ENCODE measurements around the gene MED15.
A peak's percentile ranks its signal among the peaks of the same experiment; 100 is the strongest.
"Not testable (repeated sequence)": the region's sequence is repeated elsewhere in the genome, so short reads cannot be mapped to it uniquely, and the experiment has no call there.

MED15 gene

DNA sequence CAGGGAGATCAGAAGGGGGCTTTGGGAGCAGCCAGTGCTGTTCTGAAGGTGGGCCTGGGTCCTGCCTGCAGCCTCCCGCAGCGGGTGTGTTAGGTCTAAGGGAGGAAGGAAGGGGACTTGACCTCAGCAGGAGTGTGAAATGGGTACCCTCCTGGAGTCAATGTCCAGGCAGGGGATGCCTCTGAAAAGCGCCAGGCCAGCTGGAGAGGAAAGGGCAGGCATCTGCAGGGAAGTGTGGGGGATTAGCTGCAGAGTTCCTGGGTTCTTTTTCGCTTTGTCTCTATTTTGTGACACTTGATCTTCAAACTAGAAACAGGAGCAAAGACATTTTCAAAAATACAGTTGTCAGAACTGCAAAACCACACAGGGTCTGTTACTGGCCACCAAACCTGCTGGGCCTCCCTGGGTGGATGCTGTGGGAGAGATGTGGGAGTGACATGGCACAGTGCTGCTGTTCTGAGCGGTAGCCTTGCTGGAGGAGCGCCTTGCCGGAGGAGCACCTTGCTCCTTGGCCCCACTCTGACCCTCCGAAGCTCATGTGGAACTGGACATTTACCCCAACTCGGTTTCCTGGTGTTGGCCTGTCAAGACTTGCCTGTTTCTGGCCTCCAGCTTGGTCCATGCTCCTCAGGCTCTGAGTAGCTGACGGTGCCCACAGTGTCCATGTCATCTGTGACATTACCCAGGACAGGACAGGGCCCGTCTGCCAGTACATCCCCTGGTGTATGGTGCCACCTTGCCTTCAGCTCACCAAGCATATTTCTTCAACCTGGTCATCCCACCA, 25.9 kb downstream of the MED15 start:
- no peak for DNase-seq

DNA sequence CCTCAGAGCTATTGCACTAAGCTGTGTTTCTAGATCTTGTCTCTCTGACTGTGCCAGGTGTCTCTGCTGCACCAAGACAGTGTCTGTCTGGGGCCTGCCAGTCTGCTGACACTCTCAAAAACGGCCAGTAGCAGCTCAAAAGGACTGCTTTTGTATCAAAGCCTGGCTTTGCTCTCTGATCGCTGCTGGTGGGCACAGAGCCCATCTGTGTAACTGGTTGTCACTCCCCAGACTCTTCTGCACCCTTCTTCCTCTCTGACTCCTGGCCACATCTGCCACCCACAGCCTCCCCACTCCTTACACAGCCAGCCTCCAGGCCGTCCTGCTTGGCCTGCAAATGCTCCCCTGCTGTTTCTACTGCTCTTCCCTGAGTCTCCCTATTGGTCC, 26.5 kb downstream of the MED15 start:
- no peak for DNase-seq

DNA sequence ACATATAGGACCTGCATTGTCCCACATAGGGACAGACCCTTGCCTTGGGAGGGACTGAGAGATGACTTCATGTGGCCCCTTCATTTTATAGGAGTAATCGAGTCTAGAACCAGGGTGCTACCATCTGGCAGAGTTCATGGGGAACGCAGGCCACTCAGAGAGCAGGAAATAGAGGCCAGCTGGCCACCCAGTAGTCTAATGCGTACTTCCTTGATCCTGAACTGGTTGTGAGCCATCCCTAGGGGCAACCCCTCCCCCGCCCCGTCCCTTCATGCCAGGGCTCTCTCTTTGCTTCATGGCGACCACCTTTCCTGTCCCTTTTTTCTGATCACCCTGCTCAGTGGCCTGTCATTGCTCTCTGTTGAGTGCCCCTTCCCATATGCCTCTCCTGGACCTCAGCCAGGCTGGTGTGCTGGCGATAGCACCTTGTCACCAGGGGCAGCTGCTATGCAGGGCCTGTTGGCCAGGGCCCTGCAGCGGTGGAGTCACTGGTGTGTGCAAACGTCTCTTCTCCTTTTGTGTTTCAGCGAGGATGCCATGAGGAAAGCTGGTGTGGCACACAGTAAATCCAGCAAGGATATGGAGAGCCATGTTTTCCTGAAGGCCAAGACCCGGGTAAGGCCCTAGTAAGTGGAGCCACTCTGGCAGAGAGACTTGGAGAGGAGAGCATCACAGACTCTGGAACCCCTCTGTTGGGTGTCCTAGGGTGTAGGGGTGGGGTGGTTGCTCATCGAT, 29.3 kb downstream of the MED15 start:
- DNase-seq: no peak

DNA sequence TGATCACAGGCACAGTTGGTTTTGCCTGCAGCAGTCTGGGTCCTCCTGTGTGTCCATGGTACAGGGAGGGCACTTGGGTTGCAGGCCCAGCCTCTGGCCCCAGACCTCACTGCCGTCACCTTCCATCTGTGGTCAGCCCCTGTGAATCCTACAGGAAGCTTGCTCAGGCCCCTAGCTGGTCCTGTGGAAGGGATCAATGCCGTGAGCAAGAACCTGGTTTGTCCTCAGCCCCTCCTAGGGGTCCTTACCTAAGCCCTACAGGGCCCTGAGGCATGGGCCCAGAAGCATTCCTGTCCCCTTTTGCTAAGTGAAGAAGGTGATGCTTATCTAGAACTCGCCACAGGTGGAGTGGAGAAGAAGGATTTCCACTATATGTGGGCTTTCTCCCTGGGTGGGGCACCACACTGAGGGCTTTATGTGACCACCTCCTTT, 29.9 kb downstream of the MED15 start:
- no peak for DNase-seq

DNA sequence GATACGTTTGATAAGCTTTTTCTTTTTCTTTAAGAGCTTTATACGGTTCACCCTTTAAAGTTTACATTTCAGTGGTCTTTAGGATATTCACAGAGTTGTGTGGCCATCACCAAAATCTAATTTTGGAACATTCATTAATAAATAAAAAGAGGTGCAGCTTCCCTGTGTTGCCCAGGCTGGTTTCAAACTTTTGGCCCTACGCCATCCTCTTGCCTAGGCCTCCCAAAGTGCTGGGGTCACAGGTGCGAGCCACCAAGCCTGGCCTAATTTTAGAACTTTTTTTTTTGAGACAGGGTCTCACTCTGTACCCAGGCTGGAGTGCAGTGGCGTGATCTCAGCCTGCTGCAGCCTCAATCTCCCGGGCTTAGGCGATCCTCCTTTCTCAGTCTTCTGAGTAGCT, 30.6 kb downstream of the MED15 start:
- DNase-seq: no peak

DNA sequence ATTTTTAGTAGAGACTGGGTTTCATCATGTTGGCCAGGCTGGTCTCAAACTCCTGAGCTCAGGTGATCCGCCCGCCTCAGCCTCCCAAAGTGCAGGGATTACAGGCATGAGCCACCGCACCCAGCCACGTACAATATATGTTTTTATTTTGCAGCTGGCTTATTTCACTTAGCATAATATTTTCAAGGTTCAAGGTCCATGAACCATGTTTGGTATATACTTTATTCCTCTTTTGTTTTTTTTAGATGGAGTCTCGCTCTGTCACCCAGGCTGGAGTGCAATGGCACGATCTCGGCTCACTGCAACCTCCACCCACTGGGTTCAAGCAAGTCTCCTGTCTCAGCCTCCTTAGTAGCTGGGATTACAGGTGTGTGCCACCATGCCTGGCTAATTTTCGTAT, 31.5 kb downstream of the MED15 start:
- not testable (repeated sequence) for DNase-seq

DNA sequence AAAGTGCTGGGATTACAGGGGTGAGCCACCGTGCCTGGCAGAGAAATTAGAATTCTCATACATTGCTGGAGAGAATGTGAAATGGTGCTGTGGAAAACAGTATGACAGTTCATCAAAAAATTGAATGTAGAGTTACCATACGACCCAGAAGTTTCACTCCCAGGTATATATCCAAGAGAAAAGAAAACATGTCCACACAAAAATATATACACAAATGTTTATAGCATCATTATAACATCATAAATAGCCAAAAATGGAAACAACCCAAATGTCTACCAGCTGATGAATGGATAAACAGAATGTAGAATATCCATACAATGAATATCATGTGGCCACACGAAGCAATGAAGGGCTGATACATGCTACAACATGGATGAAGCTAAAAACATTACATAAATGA, 34.6 kb downstream of the MED15 start:
- no peak for DNase-seq

DNA sequence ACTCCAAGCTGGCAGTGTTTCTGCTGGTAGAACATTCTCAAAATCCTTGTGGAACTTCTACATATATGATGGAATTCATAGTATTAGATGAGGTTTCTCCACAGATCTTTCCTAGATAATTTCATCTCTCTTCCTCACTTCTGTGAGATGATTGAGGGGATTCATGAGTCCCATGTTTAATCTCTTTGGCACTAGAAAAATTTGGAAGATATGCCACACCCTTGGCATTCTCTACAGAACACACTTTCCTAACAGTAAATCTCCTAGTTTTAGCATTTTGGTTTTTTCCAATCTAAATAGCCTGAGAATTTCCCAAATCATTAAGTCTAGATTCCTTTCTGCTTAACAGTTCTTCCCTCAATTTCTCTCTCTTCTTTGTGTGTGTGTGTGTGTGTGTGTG, 35.3 kb downstream of the MED15 start:
- no peak for DNase-seq

DNA sequence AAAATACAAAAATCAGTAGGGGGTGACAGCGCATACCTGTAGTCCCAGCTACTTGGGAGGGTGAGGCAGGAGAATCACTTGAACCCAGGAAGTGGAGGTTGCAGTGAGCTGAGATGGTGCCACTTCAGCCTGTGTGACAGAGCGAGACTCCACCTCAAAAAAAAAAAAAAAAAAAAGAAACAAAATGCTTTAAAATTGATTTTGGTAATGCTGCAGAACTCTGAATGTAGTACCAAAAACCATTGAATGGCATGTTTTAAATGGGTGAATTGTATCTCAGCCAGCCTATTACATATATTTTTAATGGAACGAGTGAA, 37.9 kb downstream of the MED15 start:
- DNase-seq: not testable (repeated sequence)

DNA sequence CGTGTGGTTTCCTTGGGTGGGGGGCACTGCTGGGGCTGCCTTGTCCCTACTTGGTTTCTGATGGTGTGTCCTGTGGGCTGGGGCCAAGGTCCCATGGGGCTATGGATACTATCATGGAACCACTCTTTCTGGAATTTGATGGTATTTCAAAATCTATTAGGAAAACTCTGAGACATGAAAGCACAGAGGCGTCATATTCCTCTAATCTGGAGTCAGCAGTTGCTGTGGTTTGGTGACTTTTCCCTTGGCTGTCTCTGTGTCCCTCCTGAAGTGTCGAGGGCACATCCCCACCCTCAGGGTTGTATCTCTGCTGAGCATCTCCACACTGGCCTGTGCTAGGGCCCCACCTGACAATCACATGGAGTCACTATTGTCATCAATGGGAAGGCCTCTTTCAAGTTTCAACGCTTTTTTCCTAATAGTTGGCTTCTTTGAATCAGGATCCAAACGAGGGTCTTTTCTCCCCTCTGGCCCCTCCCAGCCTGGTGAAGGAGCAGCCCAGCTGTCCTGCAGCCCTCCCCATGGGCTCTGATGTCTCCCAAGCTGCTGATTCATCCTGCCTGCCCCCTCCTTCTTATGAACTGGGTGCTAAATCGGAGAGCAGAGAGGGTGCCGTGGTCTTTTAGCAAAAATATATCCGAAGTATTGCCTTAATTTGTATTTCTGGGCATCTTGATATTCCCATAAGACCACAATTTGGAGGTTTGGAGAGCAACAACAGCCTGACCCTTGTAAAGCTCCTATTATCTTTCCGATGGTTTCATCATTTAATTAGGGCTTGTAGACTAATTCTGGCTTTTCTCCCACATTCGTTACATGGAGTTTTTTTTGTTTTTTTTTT, 38.5 kb downstream of the MED15 start:
- no peak for DNase-seq

DNA sequence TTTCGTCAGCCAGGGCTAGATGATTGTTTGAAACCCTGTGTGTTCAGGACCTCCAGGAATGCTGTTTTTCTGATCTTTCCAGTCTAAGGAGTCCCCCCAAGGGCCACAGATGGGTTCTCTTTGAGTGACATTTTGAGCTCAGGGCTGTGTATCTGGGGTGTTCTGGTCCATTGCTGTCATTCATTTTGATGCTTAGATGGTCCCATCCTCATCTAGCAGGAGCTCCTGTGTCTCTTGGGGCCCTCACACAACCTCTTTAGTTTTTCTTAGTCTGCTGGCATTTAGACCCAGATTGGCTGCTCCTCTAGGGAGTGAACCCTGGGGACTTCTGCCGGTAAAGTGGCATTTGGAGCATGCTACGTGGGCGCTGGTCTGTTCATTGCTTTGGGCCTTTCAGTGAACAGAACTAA, 39.1 kb downstream of the MED15 start:
- DNase-seq: no peak

DNA sequence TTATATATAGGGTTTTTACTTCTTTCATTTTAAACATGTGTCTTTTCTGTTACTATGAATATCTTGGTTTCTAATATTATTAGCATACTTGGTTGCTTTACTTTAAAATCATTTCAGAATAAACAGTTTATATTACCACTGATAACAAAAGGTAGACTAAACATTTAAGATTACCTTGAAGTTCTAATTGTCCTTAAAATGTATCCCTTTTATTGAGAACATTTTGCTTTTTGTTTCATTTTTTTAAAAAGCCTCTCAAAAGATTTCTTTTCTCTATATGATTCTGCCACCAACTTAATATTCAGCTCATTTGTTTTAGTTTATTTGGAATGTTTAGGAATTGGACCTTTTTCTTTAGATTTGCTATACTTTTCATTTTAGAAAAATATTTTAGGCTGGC, 39.6 kb downstream of the MED15 start:
- no peak for DNase-seq

DNA sequence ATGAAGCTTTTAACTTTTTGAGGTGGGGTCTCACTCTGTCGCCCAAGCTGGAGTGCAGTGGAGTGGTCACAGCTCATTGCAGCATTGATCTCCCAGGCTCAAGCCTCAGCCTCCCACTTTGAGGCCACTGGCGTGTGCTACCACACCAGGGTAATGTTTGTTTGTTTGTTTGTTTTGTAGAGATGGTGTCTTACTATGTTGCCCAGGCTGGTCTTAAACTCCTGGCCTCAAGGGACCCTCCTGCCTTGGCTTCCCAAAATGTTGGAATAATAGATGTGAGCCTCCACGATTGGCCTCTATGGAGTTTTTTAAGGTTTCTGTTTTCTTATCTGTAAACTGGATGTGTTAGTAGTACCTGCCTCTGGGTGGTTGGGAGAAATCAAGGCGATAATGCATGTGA, 41.4 kb downstream of the MED15 start:
- DNase-seq: no peak

DNA sequence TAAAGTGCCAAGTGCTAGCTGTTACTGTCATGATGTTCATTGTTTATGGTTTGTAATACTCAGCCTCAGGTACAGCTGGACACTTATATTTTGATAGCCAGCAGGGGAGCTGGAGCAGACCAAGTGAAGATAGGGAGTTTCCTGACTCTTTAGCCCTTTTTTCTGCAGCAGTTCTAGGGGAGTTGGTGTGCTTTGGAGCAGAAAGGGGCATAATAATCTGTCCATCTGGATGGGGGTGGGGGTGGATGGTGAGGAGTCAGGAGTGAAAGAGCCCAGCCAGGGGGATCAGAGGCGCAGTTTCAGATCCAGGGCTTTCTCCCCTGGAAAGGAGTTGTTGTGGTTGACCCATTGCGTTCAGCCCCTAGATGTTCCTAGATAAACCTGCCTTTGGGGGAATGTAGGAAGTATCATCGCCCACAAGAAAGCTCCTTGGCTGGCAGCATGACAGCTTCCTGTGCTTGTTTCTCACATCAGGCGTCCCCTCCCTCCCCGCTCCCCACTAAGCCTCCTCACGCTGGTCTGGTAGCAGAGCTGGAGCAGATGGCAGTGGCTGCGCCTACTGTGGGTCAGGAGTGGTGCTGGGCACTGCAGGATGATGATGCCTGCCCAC, 41.9 kb downstream of the MED15 start:
- DNase-seq: peak; percentile 45

DNA sequence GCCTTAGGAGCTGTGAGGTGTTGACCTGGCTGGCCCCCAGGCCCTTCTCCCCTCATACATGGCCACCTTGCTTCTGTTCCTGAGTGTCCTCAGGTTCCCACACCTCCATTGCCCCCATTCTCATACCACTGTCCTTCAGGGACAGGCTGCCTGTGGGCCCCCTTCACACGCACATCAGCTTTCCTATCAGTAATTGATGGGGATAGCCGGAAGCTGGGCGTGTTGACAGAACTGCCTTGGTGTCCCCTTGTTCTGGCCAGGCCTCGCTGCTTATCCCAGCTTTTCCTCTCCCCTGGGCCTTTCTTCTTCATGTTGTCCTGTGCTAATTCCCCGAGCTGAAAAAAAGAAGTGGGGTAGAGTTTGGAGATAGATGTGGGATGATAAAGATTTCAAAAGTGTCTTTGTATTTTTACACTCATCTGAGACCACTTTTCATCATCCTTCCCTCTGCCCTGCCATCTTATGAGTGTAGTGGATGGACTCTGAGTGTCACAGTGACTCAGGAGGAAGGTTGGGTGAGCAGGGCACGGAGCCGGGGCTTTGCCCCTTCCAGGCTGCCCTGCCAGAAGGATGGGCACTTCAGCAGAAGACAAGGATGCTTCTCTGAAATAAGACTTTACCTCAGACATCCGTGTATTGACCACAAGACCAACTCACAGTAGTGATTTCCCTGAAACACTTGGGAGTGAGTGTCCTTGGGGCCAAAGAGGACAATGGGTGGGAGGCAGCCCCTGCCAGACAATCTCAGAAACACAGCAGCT, 42.8 kb downstream of the MED15 start:
- DNase-seq: no peak

DNA sequence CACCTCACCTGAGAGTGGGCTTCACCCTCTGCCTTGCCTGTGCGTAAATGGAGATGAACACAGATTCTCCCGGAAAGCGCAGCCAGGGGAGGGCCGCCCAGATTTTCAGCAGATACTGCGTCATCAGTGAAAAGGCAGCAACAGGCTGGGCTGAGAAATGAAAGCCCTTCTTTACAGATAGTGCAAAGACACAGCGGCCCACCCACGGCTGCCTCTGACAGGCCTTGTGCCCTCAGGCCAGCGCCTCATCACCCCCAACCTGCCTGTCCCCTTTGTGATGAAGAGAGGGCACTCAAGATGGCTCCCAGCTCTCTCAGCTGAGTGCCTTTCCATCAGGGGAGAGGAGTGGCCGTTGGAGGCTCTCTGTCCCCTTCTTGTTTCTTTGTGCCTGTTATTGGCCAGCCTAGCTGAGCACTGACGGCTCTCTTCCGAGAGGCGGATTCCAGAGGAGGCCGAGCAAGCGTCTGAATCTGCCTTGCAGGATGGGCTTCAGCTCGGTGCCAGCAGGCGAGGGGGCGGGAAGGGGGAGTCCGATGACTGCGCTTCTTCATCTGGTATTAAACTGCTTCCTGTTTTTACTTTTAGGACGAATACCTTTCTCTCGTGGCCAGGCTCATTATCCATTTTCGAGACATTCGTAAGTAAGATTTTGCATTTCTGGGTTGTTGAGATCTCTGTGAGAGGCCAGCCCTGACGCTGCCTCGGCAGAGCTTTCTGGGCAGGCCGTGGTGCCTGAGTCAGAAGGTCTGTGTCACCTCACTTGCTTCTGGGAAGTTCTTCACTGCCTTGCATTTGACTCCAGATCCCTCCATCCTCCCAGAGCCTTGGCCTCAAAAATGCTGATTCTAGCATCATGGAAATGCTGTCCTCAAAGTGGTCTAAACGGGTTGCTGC, 43.7 kb downstream of the MED15 start:
- no peak for DNase-seq

DNA sequence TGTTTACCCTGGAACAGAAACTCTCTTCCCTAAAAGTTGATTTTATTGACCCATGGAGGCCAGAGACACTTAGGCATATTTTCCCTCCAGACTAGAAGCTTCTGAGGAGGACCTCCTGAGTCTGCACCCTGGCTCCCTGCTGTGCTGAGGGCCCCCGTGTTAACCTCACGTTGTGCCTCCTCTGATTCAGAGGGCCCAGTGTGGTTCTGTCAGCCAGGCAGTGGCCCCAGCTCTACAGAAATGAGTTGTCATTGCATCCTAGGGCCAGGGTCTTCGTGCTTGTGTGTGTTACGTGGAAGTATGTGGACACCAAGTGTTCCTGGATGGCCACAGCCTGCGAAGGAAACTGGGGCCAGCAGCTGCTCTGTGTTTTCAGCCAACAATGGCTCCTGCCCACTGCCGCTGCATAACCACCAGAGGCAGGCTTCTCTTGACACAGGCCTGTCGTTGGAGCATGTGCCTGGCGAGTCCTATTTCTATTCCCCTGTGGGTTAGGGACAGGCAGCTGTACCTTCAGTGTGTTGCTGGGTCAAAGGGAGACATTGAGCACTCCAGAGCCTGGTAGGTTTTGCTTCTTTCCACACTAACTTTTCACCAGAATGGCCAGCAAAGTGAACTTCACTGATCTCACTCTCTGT, 44.5 kb downstream of the MED15 start:
- no peak for DNase-seq

DNA sequence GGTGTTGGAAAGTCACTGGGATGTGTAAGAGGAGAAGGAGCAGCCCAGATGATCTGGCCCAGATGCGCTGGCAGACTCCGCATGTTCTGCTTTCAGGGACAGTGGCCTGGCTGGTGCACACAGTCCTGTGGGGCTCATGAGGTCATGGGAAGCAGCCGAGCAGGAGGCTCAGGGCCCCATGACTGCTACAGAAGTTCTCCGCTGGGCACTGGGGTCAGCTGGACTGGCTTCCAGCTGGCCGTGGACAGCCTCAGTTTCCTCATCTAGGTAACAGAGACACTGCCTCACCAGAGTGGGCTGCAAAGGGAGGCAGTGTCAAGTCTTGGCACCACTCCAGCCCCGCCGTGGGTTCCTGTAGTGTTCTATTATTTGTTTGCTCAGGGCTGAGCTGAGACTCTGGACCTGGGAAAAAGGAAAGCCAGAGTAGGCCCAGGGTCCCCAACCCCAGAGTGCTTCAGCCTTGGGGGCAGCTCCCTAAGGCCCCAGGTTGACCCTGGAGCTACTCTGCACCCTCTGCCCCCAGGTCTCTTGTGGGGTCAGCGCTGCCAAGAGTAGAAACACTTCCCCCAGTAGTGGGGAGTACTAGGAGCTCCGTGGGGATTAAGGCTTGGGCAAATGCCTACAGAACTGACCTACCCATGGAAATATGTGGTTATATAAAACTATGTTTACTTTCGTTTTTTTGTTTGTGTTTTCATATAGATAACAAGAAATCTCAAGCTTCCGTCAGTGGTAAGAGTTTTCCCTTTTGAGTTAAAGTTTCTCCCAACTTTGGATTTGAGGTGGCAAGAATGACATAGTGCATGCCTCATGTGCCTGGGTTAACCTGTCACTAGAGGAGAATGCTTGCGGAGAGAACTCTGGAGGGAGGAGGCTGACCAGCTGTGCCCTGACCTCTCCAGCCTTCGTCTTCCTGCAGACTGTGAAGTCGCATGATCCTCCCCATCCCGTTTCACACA, 45.3 kb downstream of the MED15 start:
- no peak for DNase-seq

DNA sequence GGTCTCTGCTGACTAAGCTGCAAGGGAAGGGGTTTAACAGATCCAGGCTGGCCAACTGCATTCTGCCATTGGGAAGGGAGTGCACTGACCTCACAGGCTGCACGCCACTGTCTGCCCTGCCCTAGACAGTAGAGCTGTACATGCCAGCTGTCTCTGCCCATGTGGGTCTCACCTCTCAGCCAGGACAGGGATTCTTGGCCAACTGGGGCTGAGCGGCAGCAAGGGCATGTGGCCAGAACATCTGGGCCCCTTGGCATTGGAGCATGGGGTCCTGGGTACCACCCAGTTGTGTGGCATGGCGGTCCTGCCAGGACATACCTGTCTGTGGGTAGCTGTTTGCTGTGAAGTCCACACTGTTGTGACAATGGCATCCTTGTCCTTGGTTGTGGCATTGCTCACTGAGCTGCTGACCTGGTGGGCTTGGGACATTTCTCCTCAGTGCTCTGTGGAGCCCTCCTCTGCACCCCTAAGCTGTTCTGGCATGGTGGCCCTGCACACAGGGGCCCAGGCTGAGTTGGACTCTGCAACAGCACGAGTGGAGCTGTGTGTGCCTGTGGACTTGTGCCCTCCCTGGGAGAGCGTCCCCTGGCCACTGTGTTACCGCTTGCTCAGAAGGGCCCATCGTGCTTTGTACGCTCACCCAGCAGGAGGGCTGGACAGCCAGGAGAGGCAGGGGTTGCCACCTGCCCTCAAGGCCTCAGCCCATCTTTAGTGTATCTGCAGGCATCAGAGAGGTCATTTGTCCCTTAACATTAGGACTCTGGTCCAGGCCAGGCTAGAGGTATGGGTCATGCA, 46.7 kb downstream of the MED15 start:
- DNase-seq: no peak

Measured in COR-L47 (cell line).